Calu3 (cell line): Measurements from ENCODE around the gene ITCH. TPM values are rescaled to one million over a fixed set of nuclear protein-coding genes. Genes with fewer than 3 reads are reported as not detected.
A peak's percentile ranks its signal among the peaks of the same experiment; 100 is the strongest.

Source experiments
- Bru-seq: library from RNA; stranded (reverse); fragments of 400-500 nt; gene quantifications from one replicate; lab custom pipeline; 2021; lab: Mats Ljungman, UMichigan
- BruChase-seq, 2 experiments: library from RNA; stranded (reverse); fragments of 400-500 nt; gene quantifications; one replicate each; lab custom pipeline; 2021; lab: Mats Ljungman, UMichigan
- BruUV-seq: library from RNA; stranded (reverse); fragments of 400-500 nt; replicated peaks from 2 replicates; lab custom pipeline; 2021; lab: Mats Ljungman, UMichigan
- CTCF ChIA-PET: fragments of 300-600 bp; sonication (Branson Sonifier 250); formaldehyde crosslinking; loops from one replicate; lab custom pipeline; 2022; ENCODE audit warnings: antibody characterized with exemption; lab: Charles Lee
- DNase-seq: peaks from one replicate; pipeline ENCODE4 v3.0.0; 2022
- H3K27ac Mint-ChIP-seq: one replicate; pipeline ENCODE4 v1.8.0; 2022; ENCODE audit warnings: mixed read lengths; ENCODE audit not compliant: unreplicated experiment
- H3K27me3 Mint-ChIP-seq: one replicate; pipeline ENCODE4 v1.8.0; 2022; ENCODE audit warnings: mixed read lengths; ENCODE audit not compliant: unreplicated experiment
- H3K36me3 Mint-ChIP-seq: one replicate; pipeline ENCODE4 v1.8.0; 2022; ENCODE audit warnings: mild to moderate bottlenecking, moderate library complexity, mixed read lengths; ENCODE audit not compliant: insufficient read depth, unreplicated experiment
- H3K4me1 Mint-ChIP-seq: one replicate; pipeline ENCODE4 v1.8.0; 2022; ENCODE audit warnings: mild to moderate bottlenecking, low read depth, mixed read lengths; ENCODE audit not compliant: unreplicated experiment
- H3K4me3 Mint-ChIP-seq: one replicate; pipeline ENCODE4 v1.8.0; 2022; ENCODE audit warnings: mild to moderate bottlenecking, low read depth, moderate library complexity, mixed read lengths; ENCODE audit not compliant: unreplicated experiment
- H3K9me3 Mint-ChIP-seq: one replicate; pipeline ENCODE4 v1.8.0; 2022; ENCODE audit warnings: low read depth, mixed read lengths; ENCODE audit not compliant: unreplicated experiment
- intact Hi-C: fragments of 100-400 bp; cut with micrococcal nuclease; formaldehyde crosslinking; loops from one replicate; pipeline ENCODE4 v1.10.0; 2022; ENCODE audit not compliant: unreplicated experiment
- long read RNA-seq: library from polyadenylated mRNA; stranded (forward); transcript quantifications from one replicate; pipeline ENCODE4 v2.0.0, GENCODE V29; 2022
- total RNA-seq: library from RNA; stranded (reverse); gene quantifications from 2 replicates; pipeline ENCODE4 v1.2.3, GENCODE V29; 2022
- TF ChIP-seq, protein P1 (sequence below): fragments of 200-600 bp; IDR thresholded peaks from one replicate; pipeline ENCODE4 v1.8.0; 2022; ENCODE audit warnings: antibody characterized with exemption; ENCODE audit not compliant: unreplicated experiment

ITCH gene
- total RNA-seq: 90.1 and 91.6 TPM in 2 replicates
- percentile 96 among the genes with signal in this experiment for Bru-seq, nascent RNA
- percentile 93 among the genes with signal in this experiment for BruChase-seq, experiment 1, labeled RNA remaining after a 6-hour chase
- BruChase-seq, experiment 2, labeled RNA remaining after a 2-hour chase: percentile 92 among the genes with signal in this experiment
- long read RNA-seq, full-length matches to known transcripts: 17 of 38 reads
- long read RNA-seq, partial matches to known transcripts: 6 of 38 reads
- long read RNA-seq, other reads (novel, unspliced or antisense): 15 of 38 reads

DNA sequence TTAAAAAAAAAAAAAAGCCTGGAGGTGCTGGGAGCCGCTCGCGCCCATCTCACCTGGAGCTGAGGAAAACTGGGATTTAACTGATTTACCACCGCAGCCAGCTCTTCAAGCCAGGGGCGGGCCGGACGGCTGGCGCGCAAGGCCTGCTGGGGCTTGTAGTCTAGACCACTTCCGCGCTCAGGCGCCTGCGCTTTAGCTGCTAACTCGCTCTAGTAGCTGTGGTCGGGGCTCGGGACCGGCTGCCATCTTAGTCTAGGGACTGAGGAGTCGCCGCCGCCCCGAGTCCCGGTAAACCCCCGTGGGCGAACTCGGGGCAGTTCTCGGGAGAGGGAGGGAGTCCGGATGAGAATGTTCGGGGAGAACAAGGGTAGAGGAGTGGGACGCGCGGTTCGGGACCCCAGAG, at the start of gene ITCH:
ITCH (plus strand) TSS at position 212 of the 403 bp plus-strand sequence. CDS start 30,539 bp downstream, outside the sequence.
- Mint-ChIP-seq H3K36me3 (peaks cover 30% of the 10 kb centered on the region), H3K4me3 (peak within 1 kb of the TSS; percentile 76), H3K4me1 (peaks cover 42% of the 10 kb centered on the region), H3K9me3 (no peaks in the 10 kb centered on the region), H3K27ac (peak within 1 kb of the TSS; percentile 84), H3K27me3 (no peaks in the 10 kb centered on the region)
- intact Hi-C loops: loop anchor here (2.0 to 5.0 kb wide), 2 partner anchors 34 to 44 kb away; no protein-coding TSS in a partner anchor
- TF ChIP-seq, protein P1, sequence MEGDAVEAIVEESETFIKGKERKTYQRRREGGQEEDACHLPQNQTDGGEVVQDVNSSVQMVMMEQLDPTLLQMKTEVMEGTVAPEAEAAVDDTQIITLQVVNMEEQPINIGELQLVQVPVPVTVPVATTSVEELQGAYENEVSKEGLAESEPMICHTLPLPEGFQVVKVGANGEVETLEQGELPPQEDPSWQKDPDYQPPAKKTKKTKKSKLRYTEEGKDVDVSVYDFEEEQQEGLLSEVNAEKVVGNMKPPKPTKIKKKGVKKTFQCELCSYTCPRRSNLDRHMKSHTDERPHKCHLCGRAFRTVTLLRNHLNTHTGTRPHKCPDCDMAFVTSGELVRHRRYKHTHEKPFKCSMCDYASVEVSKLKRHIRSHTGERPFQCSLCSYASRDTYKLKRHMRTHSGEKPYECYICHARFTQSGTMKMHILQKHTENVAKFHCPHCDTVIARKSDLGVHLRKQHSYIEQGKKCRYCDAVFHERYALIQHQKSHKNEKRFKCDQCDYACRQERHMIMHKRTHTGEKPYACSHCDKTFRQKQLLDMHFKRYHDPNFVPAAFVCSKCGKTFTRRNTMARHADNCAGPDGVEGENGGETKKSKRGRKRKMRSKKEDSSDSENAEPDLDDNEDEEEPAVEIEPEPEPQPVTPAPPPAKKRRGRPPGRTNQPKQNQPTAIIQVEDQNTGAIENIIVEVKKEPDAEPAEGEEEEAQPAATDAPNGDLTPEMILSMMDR: no peak
- BruUV-seq: no TSS peak
- CTCF ChIA-PET: interaction anchor here (0.6 to 2.9 kb wide), 14 partner anchors 9 to 325 kb away, joined by 3 to 50 read pairs (median 4); partner anchors contain the start of gene AHCY
- peak; percentile 98 for DNase-seq

DNA sequence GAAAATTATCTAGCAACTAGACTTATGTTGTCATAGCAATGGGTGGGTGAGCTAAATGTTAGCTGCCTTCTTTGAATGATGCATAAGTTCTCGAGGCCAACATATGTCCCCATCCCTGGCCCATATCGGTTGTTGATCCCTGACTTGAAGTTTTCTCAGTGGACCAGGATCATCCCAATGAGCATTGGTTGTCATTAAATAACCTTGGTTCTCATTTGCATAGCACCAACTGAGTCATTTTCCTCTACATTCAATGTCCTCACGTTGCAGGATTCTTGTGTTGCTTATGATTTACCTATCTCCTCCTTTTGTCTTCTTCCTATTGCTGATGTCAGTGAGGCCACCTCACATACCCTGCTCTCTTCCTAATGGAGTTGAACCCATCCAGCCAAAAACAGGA, 47.8 kb upstream of the ITCH start:
- CTCF ChIA-PET: interaction anchor here (0.6 to 5.1 kb wide), 8 partner anchors 17 to 208 kb away, joined by 3 to 51 read pairs (median 8); partner anchors contain the start of gene ITCH
- DNase-seq: no peak
- Mint-ChIP-seq H3K36me3 (peaks cover 19% of the 10 kb centered on the region), H3K4me1 (peaks cover 75% of the 10 kb centered on the region), H3K4me3 (no peak overlapping the region), H3K9me3 (peaks cover 6% of the 10 kb centered on the region), H3K27ac (peak overlapping the region; percentile 79), H3K27me3 (no peaks in the 10 kb centered on the region)
- no TSS peak for BruUV-seq
- TF ChIP-seq, protein P1: no peak
- intact Hi-C loops: no loop called here

DNA sequence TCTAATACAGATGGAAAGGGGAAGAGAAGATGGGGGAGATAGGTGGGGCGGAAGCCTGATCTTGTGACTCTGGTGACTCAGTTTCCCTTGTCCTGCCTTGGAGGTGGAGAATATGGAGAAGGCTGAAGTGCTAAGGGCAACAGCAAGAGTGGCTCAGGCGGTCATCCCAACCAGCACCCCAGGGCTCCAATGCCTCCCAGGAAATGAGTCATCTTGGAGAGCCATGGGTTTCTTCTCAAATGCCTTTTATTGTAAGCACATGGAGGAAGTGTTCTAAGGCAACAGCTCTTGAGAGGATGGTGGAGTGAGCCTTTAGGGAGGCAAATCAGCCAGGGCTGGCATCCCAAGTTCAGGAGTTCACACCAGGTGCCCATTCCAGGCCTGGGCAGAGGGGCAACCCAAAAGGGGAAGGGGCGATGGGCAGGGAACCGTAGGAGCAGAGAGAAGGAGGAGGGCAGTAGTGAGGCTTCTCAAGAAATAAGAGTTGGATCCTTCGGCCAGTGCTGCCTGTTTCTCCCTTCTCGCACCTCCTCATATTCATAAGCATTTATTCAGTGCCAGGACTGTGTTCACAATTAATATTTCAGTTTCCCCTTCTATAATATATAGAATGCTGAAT, 46.8 kb upstream of the ITCH start:
- Mint-ChIP-seq H3K27ac (peak overlapping the region; percentile 79), H3K9me3 (peaks cover 6% of the 10 kb centered on the region), H3K4me1 (peaks cover 72% of the 10 kb centered on the region), H3K36me3 (peaks cover 19% of the 10 kb centered on the region), H3K4me3 (no peak overlapping the region), H3K27me3 (no peaks in the 10 kb centered on the region)
- peak; percentile 41 for DNase-seq
- CTCF ChIA-PET: no interaction called here
- intact Hi-C loops: no loop called here
- TF ChIP-seq, protein P1: no peak
- BruUV-seq: no TSS peak

DNA sequence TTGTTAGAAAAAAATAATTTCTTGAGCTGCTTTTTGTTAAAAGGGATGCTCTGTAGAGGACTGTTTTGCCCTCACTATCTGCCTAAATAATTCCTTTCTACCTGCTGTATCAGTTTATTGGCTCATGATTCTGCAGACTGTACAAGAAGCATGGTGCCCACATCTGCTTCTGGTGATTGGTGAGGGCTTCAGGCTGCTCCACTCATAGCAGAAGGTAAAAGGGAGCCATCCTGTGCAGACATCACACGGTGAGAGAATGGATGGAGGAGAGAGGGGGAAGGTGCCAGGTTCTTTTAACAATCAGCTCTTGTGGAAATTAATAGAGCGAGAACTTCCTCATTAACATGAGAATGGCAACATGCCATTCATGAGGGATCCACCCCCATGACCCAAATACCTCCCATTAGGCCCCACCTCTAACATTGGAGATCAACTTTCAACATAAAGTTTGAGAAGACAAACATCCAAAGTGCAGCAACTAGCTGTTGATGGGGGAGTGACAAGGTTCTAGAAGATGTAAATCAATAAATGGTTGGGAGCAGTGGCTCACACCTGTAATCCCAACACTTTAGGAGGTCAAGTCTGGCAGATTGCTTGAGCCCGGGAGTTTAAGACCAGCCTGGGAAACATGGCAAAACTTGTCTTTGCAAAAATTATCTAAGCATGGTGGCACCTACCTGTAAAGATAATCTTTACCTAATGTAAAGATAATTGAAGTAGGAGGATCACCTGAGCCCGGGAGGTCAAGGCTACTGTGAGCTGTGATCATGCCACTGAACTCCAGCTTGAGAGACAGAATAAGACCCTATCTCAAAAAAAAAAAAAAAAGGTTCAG, 44.2 kb upstream of the ITCH start:
- BruUV-seq: no TSS peak
- Mint-ChIP-seq H3K4me3 (no peak overlapping the region), H3K36me3 (peaks cover 14% of the 10 kb centered on the region), H3K27me3 (no peaks in the 10 kb centered on the region), H3K4me1 (peaks cover 64% of the 10 kb centered on the region), H3K27ac (no peak overlapping the region), H3K9me3 (peaks cover 6% of the 10 kb centered on the region)
- intact Hi-C loops: loop anchor here (2.0 kb wide), 1 partner anchor 44 kb away; the partner anchor contains the start of gene ITCH
- no peak for DNase-seq
- TF ChIP-seq, protein P1: no peak
- CTCF ChIA-PET: interaction anchor here (0.6 kb wide), 1 partner anchor 44 kb away, joined by 3 read pairs; the partner anchor contains the start of gene ITCH
